CD4-positive, alpha-beta T cell (primary cell): ENCODE data around the gene FOXC2. TPM values are rescaled to one million over a fixed set of nuclear protein-coding genes. Genes with fewer than 3 reads are reported as not detected.

Experiments used
- ATAC-seq: fragments of 200-7000 bp; cut with Tn5 transposase; one replicate; pipeline ENCODE4 v1.10.0; 2022; ENCODE audit warnings: mild to moderate bottlenecking; ENCODE audit not compliant: poor library complexity
- CTCF ChIA-PET: fragments of 350-600 bp; sonication (Branson Sonifier 250); formaldehyde crosslinking; loops from one replicate; lab custom pipeline; 2021; ENCODE audit warnings: antibody characterized with exemption, inconsistent platforms; lab: Charles Lee
- POLR2A ChIA-PET: fragments of 350-600 bp; sonication (Branson Sonifier 250); formaldehyde crosslinking; loops from one replicate; lab custom pipeline; 2021; ENCODE audit warnings: antibody characterized with exemption, inconsistent platforms; lab: Charles Lee
- DNase-seq, 14 experiments: peaks; one replicate each; pipeline ENCODE4 v3.0.0-alpha.2; 2013 to 2020; ENCODE audit warnings: mixed read lengths in 2 of 14
- H3K27ac ChIP-seq, 2 donors: one replicate each; pipeline versions ENCODE4 v1.5.1 to v1.7.0; 2013; ENCODE audit warnings: low read length in 2 of 2, low read depth in 1 of 2, mild to moderate bottlenecking in 1 of 2
- H3K27me3 ChIP-seq, 2 experiments: 1 replicate in 1 of 2; 2 replicates in 1 of 2; pipeline versions ENCODE4 v1.6.1 to v1.7.0; 2013; ENCODE audit warnings: low read length in 2 of 2, control low read depth in 1 of 2, mild to moderate bottlenecking in 1 of 2, moderate library complexity in 1 of 2; ENCODE audit not compliant: insufficient read depth in 2 of 2, control insufficient read depth in 1 of 2
- H3K36me3 ChIP-seq: one replicate; pipeline ENCODE4 v1.6.1; 2013; ENCODE audit warnings: low read length, control low read depth; ENCODE audit not compliant: insufficient read depth
- H3K4me1 ChIP-seq: one replicate; pipeline ENCODE4 v1.6.1; 2013; ENCODE audit warnings: low read length, control low read depth; ENCODE audit not compliant: insufficient read depth
- H3K4me3 ChIP-seq: one replicate; pipeline ENCODE4 v1.5.1; 2013; ENCODE audit warnings: mild to moderate bottlenecking, low read length, moderate library complexity
- H3K9me3 ChIP-seq, 2 experiments: 1 replicate in 1 of 2; 2 replicates in 1 of 2; pipeline versions ENCODE4 v1.6.1 to v1.7.0; 2013; ENCODE audit warnings: low read length in 2 of 2, mild to moderate bottlenecking in 2 of 2, control low read depth in 1 of 2, moderate library complexity in 1 of 2; ENCODE audit not compliant: control insufficient read depth in 1 of 2, insufficient read depth in 1 of 2
- H3K27ac Mint-ChIP-seq: one replicate; pipeline ENCODE4 v1.8.0; 2020; ENCODE audit warnings: mixed read lengths
- H3K27me3 Mint-ChIP-seq: one replicate; pipeline ENCODE4 v1.8.0; 2021; ENCODE audit warnings: mixed read lengths
- H3K36me3 Mint-ChIP-seq: one replicate; pipeline ENCODE4 v1.8.0; 2021; ENCODE audit warnings: low read depth, mixed read lengths
- H3K4me1 Mint-ChIP-seq: one replicate; pipeline ENCODE4 v1.8.0; 2021; ENCODE audit warnings: low read depth, mixed read lengths
- H3K4me3 Mint-ChIP-seq: one replicate; pipeline ENCODE4 v1.8.0; 2020; ENCODE audit warnings: mild to moderate bottlenecking, mixed read lengths
- H3K9me3 Mint-ChIP-seq: one replicate; pipeline ENCODE4 v1.8.0; 2020; ENCODE audit warnings: mixed read lengths
- intact Hi-C, 2 experiments: fragments of 100-400 bp; cut with DNase I in 1 of 2; cut with micrococcal nuclease in 1 of 2; formaldehyde crosslinking; loops; one replicate each; pipeline versions ENCODE4 v1.15.1 to v1.9.0; 2023 to 2025; cut with DNase I, micrococcal nuclease
- total RNA-seq, 174 experiments: library from RNA in 2 of 174; stranded (reverse) in 2 of 174; gene quantifications; one replicate each; pipeline ENCODE4 v1.2.3 and lab custom pipeline; 2021 to 2026
- TF ChIP-seq, protein P1 (sequence below): fragments of 200-600 bp; IDR thresholded peaks from one replicate; pipeline ENCODE4 v1.8.0; 2022; ENCODE audit warnings: antibody characterized with exemption, mild to moderate bottlenecking

Gene FOXC2
- total RNA-seq, 2 experiments from 2014 or later, result 0.11 to 0.19 TPM

DNA sequence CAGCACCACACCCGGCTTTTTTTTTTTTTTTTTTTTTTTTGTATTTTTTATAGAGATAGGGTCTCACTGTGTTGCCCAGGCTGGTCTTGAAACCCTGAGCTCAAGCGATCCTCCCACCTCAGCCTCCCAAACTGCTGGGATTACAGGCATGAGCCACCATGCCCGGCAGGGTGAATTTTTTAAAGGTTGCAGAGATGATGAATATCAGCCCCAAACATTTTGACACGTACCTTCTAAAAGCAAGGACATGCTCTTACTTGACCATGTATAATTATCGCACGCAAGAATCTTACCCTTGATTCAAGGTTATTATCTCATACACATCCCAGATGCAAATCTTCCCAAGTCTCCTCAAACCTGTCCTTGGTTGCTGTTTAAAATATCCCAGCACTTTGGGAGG is 4.3 kb upstream of the FOXC2 start:
- POLR2A ChIA-PET, result no interaction called here
- H3K36me3 ChIP-seq, result no peaks in the 10 kb centered on the region
- no peaks in the 10 kb centered on the region for H3K9me3 Mint-ChIP-seq

DNA sequence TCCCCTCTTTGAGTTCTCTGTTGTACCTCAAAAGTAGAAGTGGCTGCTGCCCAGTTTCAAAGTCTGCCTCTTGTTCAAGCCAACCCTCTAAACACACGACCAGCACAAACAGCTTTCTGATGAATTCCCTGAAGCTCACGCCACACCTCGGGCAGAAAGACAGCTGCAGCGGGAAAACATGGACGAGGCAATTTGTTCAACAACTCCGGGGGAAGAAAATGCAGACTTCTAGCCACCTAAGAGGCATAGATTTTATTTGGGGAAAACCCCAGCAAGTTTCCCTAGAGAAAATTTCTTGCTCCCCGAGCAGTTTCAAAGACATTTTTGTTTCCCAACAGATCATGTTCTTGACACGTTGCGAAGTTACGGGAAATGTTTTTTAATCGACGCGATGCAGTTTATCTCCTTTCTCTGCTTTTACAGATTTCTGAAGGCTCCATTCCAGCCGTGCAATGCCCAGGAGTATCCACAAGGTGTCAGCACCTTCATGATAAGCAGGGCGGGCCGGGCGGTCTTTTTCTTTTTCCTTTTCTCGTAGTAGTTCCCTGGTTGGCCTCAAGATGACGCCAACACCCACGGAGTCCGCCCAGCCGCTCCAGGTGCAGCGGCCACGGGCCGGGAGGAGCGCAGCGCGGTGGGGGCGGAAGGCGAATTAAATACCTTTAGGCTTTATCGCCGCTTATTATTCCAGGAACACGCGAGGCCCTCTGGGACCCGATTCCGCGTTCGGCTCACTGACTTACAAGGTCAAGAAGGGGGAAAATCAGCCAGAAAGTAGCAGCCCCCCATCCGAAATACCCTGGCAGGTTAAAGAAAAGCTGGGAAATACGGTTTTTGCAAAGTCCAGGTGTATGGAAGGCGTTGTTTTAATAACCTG is 2.9 kb upstream of the FOXC2 start:
- Mint-ChIP-seq H3K9me3 (no peaks in the 10 kb centered on the region), H3K27ac (no peak overlapping the region), H3K4me3 (peak overlapping the region; percentile 30), H3K36me3 (no peaks in the 10 kb centered on the region), H3K4me1 (peaks cover 26% of the 10 kb centered on the region), H3K27me3 (peaks cover 84% of the 10 kb centered on the region)
- no peak overlapping the region for H3K27ac ChIP-seq
- CTCF ChIA-PET, result interaction anchor here (0.7 kb wide), 1 partner anchor 13 kb away, joined by 3 read pairs; no protein-coding TSS in a partner anchor
- ATAC-seq (peak; percentile 99), DNase-seq (peak; percentile 76 to 92 (median 84))
- peaks cover 39 to 61% of the 10 kb centered on the region in 2 experiments for H3K27me3 ChIP-seq
- TF ChIP-seq, protein P1, sequence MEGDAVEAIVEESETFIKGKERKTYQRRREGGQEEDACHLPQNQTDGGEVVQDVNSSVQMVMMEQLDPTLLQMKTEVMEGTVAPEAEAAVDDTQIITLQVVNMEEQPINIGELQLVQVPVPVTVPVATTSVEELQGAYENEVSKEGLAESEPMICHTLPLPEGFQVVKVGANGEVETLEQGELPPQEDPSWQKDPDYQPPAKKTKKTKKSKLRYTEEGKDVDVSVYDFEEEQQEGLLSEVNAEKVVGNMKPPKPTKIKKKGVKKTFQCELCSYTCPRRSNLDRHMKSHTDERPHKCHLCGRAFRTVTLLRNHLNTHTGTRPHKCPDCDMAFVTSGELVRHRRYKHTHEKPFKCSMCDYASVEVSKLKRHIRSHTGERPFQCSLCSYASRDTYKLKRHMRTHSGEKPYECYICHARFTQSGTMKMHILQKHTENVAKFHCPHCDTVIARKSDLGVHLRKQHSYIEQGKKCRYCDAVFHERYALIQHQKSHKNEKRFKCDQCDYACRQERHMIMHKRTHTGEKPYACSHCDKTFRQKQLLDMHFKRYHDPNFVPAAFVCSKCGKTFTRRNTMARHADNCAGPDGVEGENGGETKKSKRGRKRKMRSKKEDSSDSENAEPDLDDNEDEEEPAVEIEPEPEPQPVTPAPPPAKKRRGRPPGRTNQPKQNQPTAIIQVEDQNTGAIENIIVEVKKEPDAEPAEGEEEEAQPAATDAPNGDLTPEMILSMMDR, result peak; percentile 100
- peaks cover 0 to 7% of the 10 kb centered on the region in 2 experiments for H3K9me3 ChIP-seq
- intact Hi-C loops, result loop anchor here (1.0 to 5.0 kb wide), 8 partner anchors 309 to 1204 kb away; partner anchors contain the start of gene KLHDC4 (in 2 of the 2)
- no peaks in the 10 kb centered on the region for H3K36me3 ChIP-seq
- H3K4me3 ChIP-seq, result peak overlapping the region; percentile 11
- POLR2A ChIA-PET, result no interaction called here
- peaks cover 31% of the 10 kb centered on the region for H3K4me1 ChIP-seq

More for the DNA sequence above, 4.3 kb upstream of the FOXC2 start:
- no peak overlapping the region for H3K4me3 ChIP-seq
- no peak for ATAC-seq
- H3K36me3 Mint-ChIP-seq, result no peaks in the 10 kb centered on the region
- H3K9me3 ChIP-seq, result peaks cover 0 to 7% of the 10 kb centered on the region in 2 experiments
- intact Hi-C loops, result loop anchor here (5.0 kb wide), 7 partner anchors 310 to 1205 kb away; partner anchors contain the start of gene KLHDC4 (in 2 of the 2)
- TF ChIP-seq, protein P1, result no peak
- no peak for DNase-seq
- no peak overlapping the region for H3K4me3 Mint-ChIP-seq
- H3K27ac Mint-ChIP-seq, result no peak overlapping the region
- H3K27me3 Mint-ChIP-seq, result peaks cover 86% of the 10 kb centered on the region
- H3K27ac ChIP-seq, result no peak overlapping the region
- H3K27me3 ChIP-seq, result peaks cover 38 to 62% of the 10 kb centered on the region in 2 experiments
- H3K4me1 ChIP-seq, result peaks cover 26% of the 10 kb centered on the region
- CTCF ChIA-PET, result no interaction called here
- peaks cover 24% of the 10 kb centered on the region for H3K4me1 Mint-ChIP-seq

DNA sequence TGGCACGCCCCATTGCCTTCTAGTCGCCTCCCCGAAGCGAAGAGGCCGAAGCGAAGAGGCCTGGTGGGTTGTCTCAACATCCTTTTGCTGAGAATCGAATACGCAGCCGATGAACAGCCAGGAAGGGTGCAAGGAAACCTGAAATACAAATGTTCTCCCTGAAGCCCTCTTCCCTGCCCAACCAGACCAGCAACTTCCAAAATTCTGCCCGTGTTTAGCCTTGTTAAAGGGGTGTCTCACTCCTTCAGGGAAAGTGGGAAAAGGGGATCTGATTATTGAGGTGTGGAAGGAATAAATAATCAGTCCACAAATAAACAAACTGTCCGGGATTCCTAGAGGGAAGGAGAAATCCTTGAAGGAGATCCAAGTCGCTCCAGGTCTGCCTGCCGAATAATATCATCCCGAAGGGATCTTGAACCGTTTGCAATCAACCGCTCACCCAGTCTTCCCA is 1.4 kb upstream of the FOXC2 start:
- Histone ChIP-seq H3K27me3 (peaks cover 44 to 67% of the 10 kb centered on the region in 2 experiments), H3K4me1 (peaks cover 31% of the 10 kb centered on the region), H3K4me3 (no peak overlapping the region), H3K27ac (no peak overlapping the region), H3K9me3 (peaks cover 0 to 7% of the 10 kb centered on the region in 2 experiments), H3K36me3 (no peaks in the 10 kb centered on the region)
- Mint-ChIP-seq H3K36me3 (no peaks in the 10 kb centered on the region), H3K27ac (no peak overlapping the region), H3K4me1 (peaks cover 26% of the 10 kb centered on the region), H3K9me3 (no peaks in the 10 kb centered on the region), H3K27me3 (peaks cover 86% of the 10 kb centered on the region), H3K4me3 (no peak overlapping the region)
- ChIA-PET CTCF (no interaction called here), POLR2A (interaction anchor here (0.7 kb wide), 1 partner anchor 39 kb away, joined by 3 read pairs; no protein-coding TSS in a partner anchor)
- no peak for ATAC-seq
- intact Hi-C loops, result no loop called here
- DNase-seq, result no peak
- TF ChIP-seq, protein P1, result no peak
